A673 (cell line): ENCODE results near the gene RMRP. TPM values are rescaled to one million over a fixed set of nuclear protein-coding genes. Genes with fewer than 3 reads are reported as not detected.

Experiments used
- BruUV-seq: library from RNA; stranded (reverse); fragments of 400-500 nt; replicated peaks from 2 replicates; lab custom pipeline; 2021; lab: Mats Ljungman, UMichigan
- CTCF ChIA-PET: fragments of 300-600 bp; sonication (Branson Sonifier 250); formaldehyde crosslinking; loops from one replicate; lab custom pipeline; 2022; ENCODE audit warnings: antibody characterized with exemption; lab: Charles Lee
- POLR2A ChIA-PET: fragments of 300-600 bp; sonication (Branson Sonifier 250); formaldehyde crosslinking; loops from one replicate; lab custom pipeline; 2022; ENCODE audit warnings: antibody characterized with exemption; ENCODE audit not compliant: low non-redundant PET; lab: Charles Lee
- DNase-seq: peaks from one replicate; pipeline ENCODE4 v3.0.0-alpha.2; 2015; ENCODE audit warnings: low spot score
- H3K27ac ChIP-seq: fragments of 200-600 bp; sonication (generic); 2 replicates; pipeline ENCODE4 v1.5.1; 2016; ENCODE audit warnings: mixed run types, low read depth, mild to moderate bottlenecking, mixed read lengths, antibody characterized with exemption, low read length; ENCODE audit not compliant: poor library complexity, severe bottlenecking
- H3K27me3 ChIP-seq: fragments of 200-600 bp; sonication (generic); replicated peaks from 2 replicates; pipeline ENCODE4 v1.6.1; 2017; ENCODE audit warnings: mixed run types, low read depth, mild to moderate bottlenecking, mixed read lengths, antibody characterized with exemption, low read length; ENCODE audit not compliant: insufficient read depth, poor library complexity
- H3K36me3 ChIP-seq: fragments of 200-600 bp; sonication (generic); 2 replicates; pipeline ENCODE4 v1.6.1; 2016; ENCODE audit warnings: mixed run types, mild to moderate bottlenecking, mixed read lengths, antibody characterized with exemption, low read length; ENCODE audit not compliant: insufficient read depth, poor library complexity, severe bottlenecking
- H3K4me1 ChIP-seq: fragments of 200-600 bp; sonication (generic); 2 replicates; pipeline ENCODE4 v1.6.1; 2017; ENCODE audit warnings: mixed run types, mild to moderate bottlenecking, mixed read lengths, antibody characterized with exemption, low read length; ENCODE audit not compliant: insufficient read depth, poor library complexity, severe bottlenecking
- H3K4me3 ChIP-seq: fragments of 200-600 bp; sonication (generic); 2 replicates; pipeline ENCODE4 v1.5.1; 2016; ENCODE audit warnings: low read depth, mixed run types, mild to moderate bottlenecking, mixed read lengths, low read length; ENCODE audit not compliant: poor library complexity, severe bottlenecking
- H3K9me3 ChIP-seq: fragments of 200-600 bp; sonication (generic); 2 replicates; pipeline ENCODE4 v1.6.1; 2016; ENCODE audit warnings: mixed run types, low read depth, mild to moderate bottlenecking, mixed read lengths, antibody characterized with exemption, low read length; ENCODE audit not compliant: poor library complexity, severe bottlenecking
- EZH2 ChIP-seq: fragments of 200-600 bp; sonication (generic); IDR thresholded peaks from 2 replicates; pipeline ENCODE4 v1.6.1; 2017; ENCODE audit warnings: borderline replicate concordance, low read depth, mild to moderate bottlenecking, mixed read lengths, antibody characterized with exemption, low read length; ENCODE audit not compliant: poor library complexity, severe bottlenecking
- intact Hi-C: fragments of 100-400 bp; cut with micrococcal nuclease; formaldehyde crosslinking; loops from one replicate; pipeline ENCODE4 v1.10.0; 2022; ENCODE audit not compliant: unreplicated experiment
- total RNA-seq: library from RNA; stranded (reverse); gene quantifications from 2 replicates; pipeline ENCODE4 v1.2.3, GENCODE V29; 2021
- TF ChIP-seq, protein P1 (sequence below): fragments of 300-800, 200-600 bp; sonication (generic); conservative IDR thresholded peaks from 2 replicates; pipeline ENCODE4 v1.5.1; 2017; ENCODE audit warnings: low read depth, mild to moderate bottlenecking, antibody characterized with exemption, low read length, moderate library complexity, mixed read lengths

The RMRP gene
- total RNA-seq, 1 experiment from 2014 or later, result 13,531 TPM

DNA sequence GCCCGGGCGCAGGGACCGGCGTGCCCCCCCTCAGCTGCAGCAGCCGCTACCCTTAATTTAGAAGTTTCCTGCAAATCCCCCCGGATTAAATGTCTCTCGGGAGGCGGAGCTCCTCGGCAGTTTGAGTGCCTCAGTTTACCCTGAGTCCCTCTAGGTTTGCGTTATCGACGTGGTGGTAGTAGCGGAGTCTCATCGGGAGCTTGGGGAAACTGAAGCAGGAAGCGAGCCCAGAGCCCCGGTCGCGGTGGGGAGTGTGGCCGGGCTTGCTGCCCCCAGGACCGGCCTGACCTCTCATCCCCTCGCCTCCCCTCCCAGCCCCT lies 32.4 kb upstream of the RMRP start:
- Histone ChIP-seq H3K4me1 (peaks cover 25% of the 10 kb centered on the region), H3K27me3 (no peaks in the 10 kb centered on the region), H3K4me3 (peak overlapping the region; percentile 77), H3K27ac (peak overlapping the region; percentile 92), H3K36me3 (no peaks in the 10 kb centered on the region), H3K9me3 (no peaks in the 10 kb centered on the region)
- intact Hi-C loops, result no loop called here
- DNase-seq, result no peak
- TF ChIP-seq EZH2, result no peak
- TF ChIP-seq, protein P1, sequence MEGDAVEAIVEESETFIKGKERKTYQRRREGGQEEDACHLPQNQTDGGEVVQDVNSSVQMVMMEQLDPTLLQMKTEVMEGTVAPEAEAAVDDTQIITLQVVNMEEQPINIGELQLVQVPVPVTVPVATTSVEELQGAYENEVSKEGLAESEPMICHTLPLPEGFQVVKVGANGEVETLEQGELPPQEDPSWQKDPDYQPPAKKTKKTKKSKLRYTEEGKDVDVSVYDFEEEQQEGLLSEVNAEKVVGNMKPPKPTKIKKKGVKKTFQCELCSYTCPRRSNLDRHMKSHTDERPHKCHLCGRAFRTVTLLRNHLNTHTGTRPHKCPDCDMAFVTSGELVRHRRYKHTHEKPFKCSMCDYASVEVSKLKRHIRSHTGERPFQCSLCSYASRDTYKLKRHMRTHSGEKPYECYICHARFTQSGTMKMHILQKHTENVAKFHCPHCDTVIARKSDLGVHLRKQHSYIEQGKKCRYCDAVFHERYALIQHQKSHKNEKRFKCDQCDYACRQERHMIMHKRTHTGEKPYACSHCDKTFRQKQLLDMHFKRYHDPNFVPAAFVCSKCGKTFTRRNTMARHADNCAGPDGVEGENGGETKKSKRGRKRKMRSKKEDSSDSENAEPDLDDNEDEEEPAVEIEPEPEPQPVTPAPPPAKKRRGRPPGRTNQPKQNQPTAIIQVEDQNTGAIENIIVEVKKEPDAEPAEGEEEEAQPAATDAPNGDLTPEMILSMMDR, result no peak
- ChIA-PET POLR2A (interaction anchor here (0.7 kb wide), 1 partner anchor 15 kb away, joined by 4 read pairs; no protein-coding TSS in a partner anchor), CTCF (interaction anchor here (0.7 kb wide), 1 partner anchor 30 kb away, joined by 5 read pairs; no protein-coding TSS in a partner anchor)
- no TSS peak for BruUV-seq

DNA sequence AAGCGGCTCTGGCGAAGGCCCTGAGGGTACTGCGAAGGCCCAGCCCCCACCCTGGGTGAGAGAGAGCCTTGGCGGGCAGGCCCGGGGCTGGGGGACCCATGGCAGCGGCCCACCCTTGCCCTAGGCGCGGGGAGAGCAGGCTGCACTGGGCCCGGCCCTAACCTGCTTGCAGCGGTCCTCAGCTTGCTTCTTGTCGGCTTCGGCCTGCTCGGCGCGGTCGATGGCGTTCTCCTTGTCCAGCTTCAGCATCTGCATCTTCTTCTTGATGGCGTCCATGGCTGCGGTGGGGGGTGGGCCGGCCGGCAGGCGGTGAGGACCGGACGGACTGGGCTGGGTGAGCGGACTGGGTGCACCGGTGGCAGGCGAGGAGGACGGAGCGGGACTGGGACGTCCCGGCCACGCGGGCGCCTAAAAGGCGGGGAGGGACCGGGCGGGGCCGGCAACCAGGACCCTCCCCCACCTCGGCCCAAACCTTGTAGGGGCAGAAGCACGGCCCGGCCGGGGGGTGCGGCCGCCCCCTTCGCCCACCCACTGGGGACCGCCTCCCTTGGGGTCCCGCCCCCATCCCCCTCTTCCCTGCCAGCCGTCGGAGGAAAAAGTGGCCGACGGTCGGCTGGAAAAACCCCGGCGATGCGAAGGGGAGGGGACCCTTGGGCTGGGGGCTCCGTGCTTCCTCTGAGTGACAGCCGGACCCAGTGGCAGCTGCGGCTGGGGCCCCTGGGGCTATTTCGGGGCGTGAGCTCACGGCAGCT lies 31.9 kb upstream of the RMRP start, which contains the start of gene TPM2:
Gene TPM2 (minus strand): TSS at position 384 of the 752 bp plus-strand sequence. CDS start 108 bp downstream, at position 276.
- DNase-seq, result no peak
- POLR2A ChIA-PET, result interaction anchor here (0.7 kb wide), 1 partner anchor 14 kb away, joined by 4 read pairs; no protein-coding TSS in a partner anchor
- intact Hi-C loops, result no loop called here
- CTCF ChIA-PET, result interaction anchor here (0.7 kb wide), 1 partner anchor 29 kb away, joined by 5 read pairs; no protein-coding TSS in a partner anchor
- Histone ChIP-seq H3K4me1 (peaks cover 25% of the 10 kb centered on the region), H3K27ac (peak within 1 kb of the TSS; percentile 92), H3K9me3 (no peaks in the 10 kb centered on the region), H3K27me3 (no peaks in the 10 kb centered on the region), H3K4me3 (peak within 1 kb of the TSS; percentile 77), H3K36me3 (peaks cover under 1% of the 10 kb centered on the region)
- no TSS peak for BruUV-seq
- TF ChIP-seq, protein P1, result no peak
- no peak for TF ChIP-seq EZH2

DNA sequence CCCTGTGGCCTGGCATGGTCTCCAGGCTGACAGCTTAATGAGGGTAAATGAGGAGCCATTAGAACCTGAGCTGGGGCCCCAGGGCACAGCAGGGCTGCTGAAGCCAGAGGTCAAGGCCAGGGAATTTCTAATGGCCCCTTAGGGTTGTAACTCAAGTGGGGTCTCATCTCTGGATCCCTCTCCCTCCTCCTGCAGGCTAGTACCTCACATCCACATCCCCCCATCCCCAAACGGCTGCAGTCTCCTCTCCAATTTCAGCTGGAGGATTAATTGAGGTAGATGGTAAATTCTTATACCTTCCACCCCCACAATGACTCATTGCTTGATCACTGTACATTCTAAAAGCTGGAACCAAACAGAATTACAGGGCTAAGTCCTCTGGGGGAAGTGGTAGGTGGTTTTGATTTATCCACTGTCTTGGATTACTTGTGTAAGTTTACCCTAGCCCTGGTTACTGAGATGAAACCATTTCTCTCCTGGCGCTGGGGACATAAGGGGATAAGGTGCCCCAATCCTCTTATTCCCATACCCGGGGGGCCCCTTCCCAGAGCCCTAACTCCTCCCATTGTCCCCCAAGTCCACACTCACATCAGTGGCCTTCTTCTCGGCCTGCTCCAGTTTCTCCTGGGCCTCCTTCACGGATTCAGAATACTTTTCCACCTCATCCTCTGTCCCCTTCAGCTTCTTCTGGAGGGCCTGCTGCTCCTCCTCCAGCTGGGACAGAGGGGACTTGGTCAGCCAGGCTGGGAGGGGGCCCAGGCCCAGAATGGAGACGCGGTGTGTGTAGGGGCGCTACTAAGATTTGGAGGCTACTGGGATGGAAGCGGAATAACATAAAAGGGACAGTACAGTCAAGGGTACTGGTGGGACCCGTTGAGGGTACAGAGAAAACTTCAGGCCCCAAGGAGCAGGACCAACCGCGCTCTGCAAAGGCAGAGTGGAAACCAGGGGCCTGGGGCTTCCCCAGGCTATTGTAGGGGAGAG lies 31.0 kb upstream of the RMRP start:
- Histone ChIP-seq H3K27me3 (no peaks in the 10 kb centered on the region), H3K36me3 (peaks cover 5% of the 10 kb centered on the region), H3K4me3 (peak overlapping the region; percentile 77), H3K27ac (peak overlapping the region; percentile 92), H3K4me1 (peaks cover 25% of the 10 kb centered on the region), H3K9me3 (no peaks in the 10 kb centered on the region)
- CTCF ChIA-PET, result interaction anchor here (0.5 to 1.2 kb wide), 3 partner anchors 8 to 42 kb away, joined by 4 to 7 read pairs (median 6); no protein-coding TSS in a partner anchor
- TF ChIP-seq, protein P1, result no peak
- no peak for TF ChIP-seq EZH2
- peak; percentile 78 for DNase-seq
- intact Hi-C loops, result no loop called here
- BruUV-seq, result TSS peak; percentile 12
- POLR2A ChIA-PET, result no interaction called here
